ENCODE measurements around the gene OPCML. TPM values are rescaled to one million over a fixed set of nuclear protein-coding genes. Genes with fewer than 3 reads are reported as not detected.

The OPCML gene
- total and polyA plus RNA-seq, 2 experiments from 2014 or later, result 1.2 to 4.4 TPM

DNA sequence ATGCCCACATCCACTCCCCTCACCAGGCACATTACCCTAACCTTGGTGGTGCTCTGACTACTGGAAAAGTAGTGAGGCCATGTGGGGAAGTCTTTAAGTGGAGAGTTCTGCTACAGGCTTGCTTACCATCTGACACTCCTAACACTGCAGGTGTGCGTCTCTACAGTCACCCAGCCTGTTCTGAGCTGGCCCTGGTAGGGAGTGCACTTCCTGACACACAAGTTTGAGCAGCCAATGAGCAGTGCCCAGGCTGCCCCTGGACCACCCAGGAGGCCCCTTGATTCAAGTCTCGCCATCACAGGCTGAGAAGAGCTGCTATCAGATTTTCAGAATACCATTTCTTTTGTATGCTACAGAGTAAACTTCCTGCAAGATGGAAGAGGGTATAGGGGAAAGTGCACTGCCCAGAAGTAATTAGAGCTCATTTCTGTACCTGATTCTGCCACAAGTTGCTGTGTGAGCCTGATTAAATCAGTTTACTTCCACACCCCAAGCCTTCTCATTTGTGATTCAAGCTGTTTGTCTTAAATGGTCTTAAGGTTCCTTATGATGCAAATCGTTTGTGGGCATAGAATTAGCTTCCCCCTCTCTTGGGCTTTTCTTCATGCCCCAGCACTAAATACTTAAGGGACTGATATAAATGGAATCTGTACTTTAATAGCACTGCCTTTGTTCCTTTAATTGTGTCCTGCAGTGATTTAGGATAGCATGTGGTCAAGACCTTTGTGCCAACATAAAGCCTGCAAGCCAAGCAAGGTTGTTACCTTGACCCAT, 22.2 kb downstream of the OPCML start:
- Histone ChIP-seq H3K27me3 (ENCODE audit: insufficient read depth) (peaks cover 17% of the 10 kb centered on the region), H3F3A (replicated peaks; ENCODE audit: low read depth) (0 out of 2 replicates have a peak, but pooled peaks cover 7% of the 10 kb centered on the region), H3K4me2 (peak overlapping the region; percentile 39), H4K20me1 (replicated peaks; ENCODE audit: insufficient read depth) (peaks cover 3% of the 10 kb centered on the region; the same call in 1 of the 2 replicates), H3K27ac (ENCODE audit: low read depth) (no peak overlapping the region), H3K79me2 (replicated peaks; ENCODE audit: insufficient read depth) (peaks cover 28% of the 10 kb centered on the region), H3K4me3 (no peak overlapping the region), H2AFZ (no peak overlapping the region), H3K4me1 (ENCODE audit: insufficient read depth) (peaks cover 65% of the 10 kb centered on the region), H3K9me2 (ENCODE audit: insufficient read depth) (peaks cover 15% of the 10 kb centered on the region; the same call in 1 of the 2 replicates), H3K36me3 (ENCODE audit: insufficient read depth) (no peaks in the 10 kb centered on the region)
- DNase-seq (ENCODE audit: low spot score) (peak; percentile 75), ATAC-seq (peak; percentile 84)
- peaks cover 2% of the 10 kb centered on the region; the same call in 1 of the 3 replicates for H3K9me3 Mint-ChIP-seq
- peaks cover 2% of the 10 kb centered on the region for H3K27me3 Mint-ChIP-seq (ENCODE audit: insufficient read depth, low read depth, poor library complexity)
- no peak overlapping the region for H3K27ac Mint-ChIP-seq
- H3K4me1 Mint-ChIP-seq, result peaks cover 67% of the 10 kb centered on the region
- TF ChIP-seq CREB1 (CRISPR knock-in tag; IDR thresholded peaks at IDR 0.05; ENCODE audit: low read depth) (peak; percentile 34; the same call in 1 of the 2 replicates), NANOG (IDR thresholded peaks at IDR 0.05; ENCODE audit: borderline replicate concordance) (peak; percentile 67; the same call in 1 of the 2 replicates)
- TF ChIP-seq, protein P1, sequence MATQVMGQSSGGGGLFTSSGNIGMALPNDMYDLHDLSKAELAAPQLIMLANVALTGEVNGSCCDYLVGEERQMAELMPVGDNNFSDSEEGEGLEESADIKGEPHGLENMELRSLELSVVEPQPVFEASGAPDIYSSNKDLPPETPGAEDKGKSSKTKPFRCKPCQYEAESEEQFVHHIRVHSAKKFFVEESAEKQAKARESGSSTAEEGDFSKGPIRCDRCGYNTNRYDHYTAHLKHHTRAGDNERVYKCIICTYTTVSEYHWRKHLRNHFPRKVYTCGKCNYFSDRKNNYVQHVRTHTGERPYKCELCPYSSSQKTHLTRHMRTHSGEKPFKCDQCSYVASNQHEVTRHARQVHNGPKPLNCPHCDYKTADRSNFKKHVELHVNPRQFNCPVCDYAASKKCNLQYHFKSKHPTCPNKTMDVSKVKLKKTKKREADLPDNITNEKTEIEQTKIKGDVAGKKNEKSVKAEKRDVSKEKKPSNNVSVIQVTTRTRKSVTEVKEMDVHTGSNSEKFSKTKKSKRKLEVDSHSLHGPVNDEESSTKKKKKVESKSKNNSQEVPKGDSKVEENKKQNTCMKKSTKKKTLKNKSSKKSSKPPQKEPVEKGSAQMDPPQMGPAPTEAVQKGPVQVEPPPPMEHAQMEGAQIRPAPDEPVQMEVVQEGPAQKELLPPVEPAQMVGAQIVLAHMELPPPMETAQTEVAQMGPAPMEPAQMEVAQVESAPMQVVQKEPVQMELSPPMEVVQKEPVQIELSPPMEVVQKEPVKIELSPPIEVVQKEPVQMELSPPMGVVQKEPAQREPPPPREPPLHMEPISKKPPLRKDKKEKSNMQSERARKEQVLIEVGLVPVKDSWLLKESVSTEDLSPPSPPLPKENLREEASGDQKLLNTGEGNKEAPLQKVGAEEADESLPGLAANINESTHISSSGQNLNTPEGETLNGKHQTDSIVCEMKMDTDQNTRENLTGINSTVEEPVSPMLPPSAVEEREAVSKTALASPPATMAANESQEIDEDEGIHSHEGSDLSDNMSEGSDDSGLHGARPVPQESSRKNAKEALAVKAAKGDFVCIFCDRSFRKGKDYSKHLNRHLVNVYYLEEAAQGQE (IDR thresholded peaks at IDR 0.05; ENCODE audit: unreplicated experiment), result no peak
- H3K4me3 Mint-ChIP-seq, result no peak overlapping the region
- peaks cover 8% of the 10 kb centered on the region; the same call in 2 of the 3 replicates for H3K36me3 Mint-ChIP-seq (ENCODE audit: low read depth)

DNA sequence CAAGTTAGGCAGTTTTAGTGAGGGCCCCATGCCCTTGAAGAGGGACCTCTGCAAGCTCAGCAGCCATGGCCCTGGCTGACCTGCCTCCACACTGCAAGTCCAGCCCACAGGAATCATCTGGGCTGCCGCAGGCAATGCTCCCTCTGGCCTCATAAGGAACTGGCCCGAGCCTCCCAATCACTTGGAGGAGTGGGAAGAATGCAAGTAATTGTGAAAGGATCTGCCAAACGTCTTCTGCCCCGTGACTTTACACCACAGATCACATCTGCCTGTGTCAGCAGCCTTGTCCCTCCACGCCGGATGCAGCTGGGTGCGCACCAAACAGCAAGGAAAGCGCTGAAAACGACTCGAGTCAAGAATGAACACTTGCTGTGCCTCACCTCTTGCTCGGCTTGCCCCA, 23.8 kb downstream of the OPCML start:
- Histone ChIP-seq H3K79me2 (replicated peaks; ENCODE audit: insufficient read depth) (peaks cover 23% of the 10 kb centered on the region), H2AFZ (no peak overlapping the region), H3K27ac (ENCODE audit: low read depth) (no peak overlapping the region), H3K36me3 (ENCODE audit: insufficient read depth) (no peaks in the 10 kb centered on the region), H3K4me1 (ENCODE audit: insufficient read depth) (peaks cover 52% of the 10 kb centered on the region), H3K4me3 (no peak overlapping the region), H3K27me3 (ENCODE audit: insufficient read depth) (peaks cover 17% of the 10 kb centered on the region), H4K20me1 (replicated peaks; ENCODE audit: insufficient read depth) (no peaks in the 10 kb centered on the region), H3K9me2 (ENCODE audit: insufficient read depth) (peaks cover 15% of the 10 kb centered on the region; the same call in 1 of the 2 replicates), H3F3A (replicated peaks; ENCODE audit: low read depth) (0 out of 2 replicates have a peak, but pooled peaks cover 7% of the 10 kb centered on the region), H3K4me2 (no peak overlapping the region)
- Mint-ChIP-seq H3K9me3 (peaks cover 2% of the 10 kb centered on the region; the same call in 1 of the 3 replicates), H3K4me1 (peaks cover 61% of the 10 kb centered on the region), H3K27ac (no peak overlapping the region), H3K4me3 (no peak overlapping the region), H3K36me3 (ENCODE audit: low read depth) (peaks cover 8% of the 10 kb centered on the region; the same call in 2 of the 3 replicates), H3K27me3 (ENCODE audit: insufficient read depth, low read depth, poor library complexity) (peaks cover 5% of the 10 kb centered on the region)
- no peak for DNase-seq (ENCODE audit: low spot score)
- ATAC-seq, result no peak
- TF ChIP-seq ZNF114 (CRISPR knock-in tag; IDR thresholded peaks at IDR 0.05) (no peak), EZH2phosphoT487 (IDR thresholded peaks at IDR 0.05; ENCODE audit: unreplicated experiment) (no peak), JUNB (IDR thresholded peaks at IDR 0.05; ENCODE audit: unreplicated experiment) (no peak), EZH2 (IDR thresholded peaks at IDR 0.05; ENCODE audit: low read depth, unreplicated experiment) (no peak), ZNF331 (CRISPR knock-in tag; IDR thresholded peaks at IDR 0.05; ENCODE audit: low read depth) (no peak), CREB1 (CRISPR knock-in tag; IDR thresholded peaks at IDR 0.05; ENCODE audit: low read depth) (no peak), STAT1 (IDR thresholded peaks at IDR 0.05; ENCODE audit: unreplicated experiment) (no peak), POLR2AphosphoS5 (IDR thresholded peaks at IDR 0.05; ENCODE audit: low read depth) (no peak), NANOG (IDR thresholded peaks at IDR 0.05; ENCODE audit: borderline replicate concordance) (no peak)
- TF ChIP-seq, protein P1 (IDR thresholded peaks at IDR 0.05; ENCODE audit: unreplicated experiment), result no peak
- TF ChIP-seq, protein P2, sequence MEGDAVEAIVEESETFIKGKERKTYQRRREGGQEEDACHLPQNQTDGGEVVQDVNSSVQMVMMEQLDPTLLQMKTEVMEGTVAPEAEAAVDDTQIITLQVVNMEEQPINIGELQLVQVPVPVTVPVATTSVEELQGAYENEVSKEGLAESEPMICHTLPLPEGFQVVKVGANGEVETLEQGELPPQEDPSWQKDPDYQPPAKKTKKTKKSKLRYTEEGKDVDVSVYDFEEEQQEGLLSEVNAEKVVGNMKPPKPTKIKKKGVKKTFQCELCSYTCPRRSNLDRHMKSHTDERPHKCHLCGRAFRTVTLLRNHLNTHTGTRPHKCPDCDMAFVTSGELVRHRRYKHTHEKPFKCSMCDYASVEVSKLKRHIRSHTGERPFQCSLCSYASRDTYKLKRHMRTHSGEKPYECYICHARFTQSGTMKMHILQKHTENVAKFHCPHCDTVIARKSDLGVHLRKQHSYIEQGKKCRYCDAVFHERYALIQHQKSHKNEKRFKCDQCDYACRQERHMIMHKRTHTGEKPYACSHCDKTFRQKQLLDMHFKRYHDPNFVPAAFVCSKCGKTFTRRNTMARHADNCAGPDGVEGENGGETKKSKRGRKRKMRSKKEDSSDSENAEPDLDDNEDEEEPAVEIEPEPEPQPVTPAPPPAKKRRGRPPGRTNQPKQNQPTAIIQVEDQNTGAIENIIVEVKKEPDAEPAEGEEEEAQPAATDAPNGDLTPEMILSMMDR (conservative IDR thresholded peaks at IDR 0.05; ENCODE audit: low read depth in 2 of 2), result no peak
- TF ChIP-seq, protein P3, sequence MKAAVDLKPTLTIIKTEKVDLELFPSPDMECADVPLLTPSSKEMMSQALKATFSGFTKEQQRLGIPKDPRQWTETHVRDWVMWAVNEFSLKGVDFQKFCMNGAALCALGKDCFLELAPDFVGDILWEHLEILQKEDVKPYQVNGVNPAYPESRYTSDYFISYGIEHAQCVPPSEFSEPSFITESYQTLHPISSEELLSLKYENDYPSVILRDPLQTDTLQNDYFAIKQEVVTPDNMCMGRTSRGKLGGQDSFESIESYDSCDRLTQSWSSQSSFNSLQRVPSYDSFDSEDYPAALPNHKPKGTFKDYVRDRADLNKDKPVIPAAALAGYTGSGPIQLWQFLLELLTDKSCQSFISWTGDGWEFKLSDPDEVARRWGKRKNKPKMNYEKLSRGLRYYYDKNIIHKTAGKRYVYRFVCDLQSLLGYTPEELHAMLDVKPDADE (IDR thresholded peaks at IDR 0.05), result no peak

Measured in GM23338 (cell line).